Loucy (cell line): ENCODE data around the gene SDK1.

ENCODE experiments used
- H2AFZ ChIP-seq: fragments of 200-600 bp; sonication (generic); 2 replicates; pipeline ENCODE4 v1.6.0; 2016; ENCODE audit warnings: antibody characterized with exemption, mild to moderate bottlenecking, low read length, moderate library complexity
- H3F3A ChIP-seq: fragments of 200-600 bp; 2 replicates; pipeline ENCODE4 v1.6.0; 2016; ENCODE audit warnings: antibody characterized with exemption, low read depth, mild to moderate bottlenecking
- H3K27me3 ChIP-seq: fragments of 200-600 bp; sonication (generic); 2 replicates; pipeline ENCODE4 v1.6.1; 2014; ENCODE audit warnings: low read length, mild to moderate bottlenecking; ENCODE audit not compliant: insufficient read depth, poor library complexity, severe bottlenecking
- H3K36me3 ChIP-seq: fragments of 200-600 bp; sonication (generic); 2 replicates; pipeline ENCODE4 v1.6.1; 2016; ENCODE audit warnings: low read length; ENCODE audit not compliant: insufficient read depth
- H3K4me1 ChIP-seq: fragments of 200-600 bp; sonication (generic); 2 replicates; pipeline ENCODE4 v1.5.1; 2014; ENCODE audit warnings: low read length, mild to moderate bottlenecking; ENCODE audit not compliant: insufficient read depth, poor library complexity, severe bottlenecking
- H3K4me2 ChIP-seq: fragments of 200-600 bp; sonication (generic); 2 replicates; pipeline ENCODE4 v1.6.0; 2014; ENCODE audit warnings: antibody characterized with exemption, low read length, low read depth, mild to moderate bottlenecking; ENCODE audit not compliant: poor library complexity, severe bottlenecking
- H3K4me3 ChIP-seq: fragments of 200-600 bp; sonication (generic); 2 replicates; pipeline ENCODE4 v1.5.1; 2014; ENCODE audit warnings: low read length, mild to moderate bottlenecking, mixed read lengths; ENCODE audit not compliant: poor library complexity, severe bottlenecking
- H3K79me2 ChIP-seq: fragments of 200-600 bp; sonication (generic); 2 replicates; pipeline ENCODE4 v1.6.1; 2014; ENCODE audit warnings: low read length; ENCODE audit not compliant: insufficient read depth
- H3K9ac ChIP-seq: fragments of 200-600 bp; sonication (generic); 2 replicates; pipeline ENCODE4 v1.6.0; 2014; ENCODE audit warnings: mild to moderate bottlenecking, low read depth, low read length, moderate library complexity; ENCODE audit not compliant: poor library complexity, severe bottlenecking
- H3K9me2 ChIP-seq: fragments of 200-600 bp; sonication (generic); replicated peaks from 2 replicates; pipeline ENCODE4 v1.6.1; 2016; ENCODE audit warnings: low read depth, low read length, mixed read lengths
- H3K9me3 ChIP-seq: fragments of 200-600 bp; sonication (generic); 2 replicates; pipeline ENCODE4 v1.6.1; 2014; ENCODE audit warnings: mild to moderate bottlenecking, antibody characterized with exemption, low read length, low read depth; ENCODE audit not compliant: insufficient read depth
- H4K20me1 ChIP-seq: fragments of 200-600 bp; sonication (generic); 2 replicates; pipeline ENCODE4 v1.6.0; 2014; ENCODE audit warnings: antibody characterized with exemption, low read length, mild to moderate bottlenecking; ENCODE audit not compliant: insufficient read depth, poor library complexity, severe bottlenecking
- CTCF ChIP-seq: fragments of 200-600 bp; sonication (generic); conservative IDR thresholded peaks from 2 replicates; pipeline ENCODE4 v1.5.1; 2014; ENCODE audit warnings: mild to moderate bottlenecking, antibody characterized with exemption, low read length
- EZH2phosphoT487 ChIP-seq: fragments of 200-600 bp; IDR thresholded peaks from 2 replicates; pipeline ENCODE4 v1.6.1; 2018; ENCODE audit warnings: antibody characterized with exemption, mild to moderate bottlenecking, moderate library complexity, borderline replicate concordance

Gene SDK1

GRCh38 chr7:3549601-3550000, 248.5 kb downstream of the SDK1 start:
- Histone ChIP-seq H3K9ac (no peak overlapping the region), H3F3A (no peaks in the 10 kb centered on the region), H3K4me2 (no peak overlapping the region), H3K36me3 (no peaks in the 10 kb centered on the region), H3K4me3 (no peak overlapping the region), H2AFZ (no peak overlapping the region), H3K9me3 (no peaks in the 10 kb centered on the region), H3K79me2 (no peaks in the 10 kb centered on the region), H3K4me1 (no peaks in the 10 kb centered on the region), H4K20me1 (no peaks in the 10 kb centered on the region), H3K9me2 (no peaks in the 10 kb centered on the region), H3K27me3 (no peaks in the 10 kb centered on the region)
- TF ChIP-seq CTCF: no peak
- no peak for TF ChIP-seq EZH2phosphoT487

- no peak overlapping the region for H3K4me3 ChIP-seq
- TF ChIP-seq CTCF (no peak), EZH2phosphoT487 (no peak)
- no peak overlapping the region for H3K9ac ChIP-seq
- no peaks in the 10 kb centered on the region for H3F3A ChIP-seq
- H3K4me2 ChIP-seq: no peak overlapping the region
- H3K27me3 ChIP-seq: no peaks in the 10 kb centered on the region
- no peaks in the 10 kb centered on the region for H3K9me3 ChIP-seq
- H3K9me2 ChIP-seq: no peaks in the 10 kb centered on the region
- H3K4me1 ChIP-seq: no peaks in the 10 kb centered on the region
- H4K20me1 ChIP-seq: no peaks in the 10 kb centered on the region
- H3K79me2 ChIP-seq: no peaks in the 10 kb centered on the region
- H2AFZ ChIP-seq: no peak overlapping the region
- H3K36me3 ChIP-seq: no peaks in the 10 kb centered on the region
Measured at GRCh38 chr7:3551536-3551935, 250.5 kb downstream of the SDK1 start.

- Histone ChIP-seq H3K27me3 (no peaks in the 10 kb centered on the region), H3F3A (no peaks in the 10 kb centered on the region)
Measured at GRCh38 chr7:3552499-3552898, 251.4 kb downstream of the SDK1 start.

More at GRCh38 chr7:3552499-3552898, 251.4 kb downstream of the SDK1 start:
- Histone ChIP-seq H2AFZ (no peak overlapping the region), H3K9me2 (0 out of 2 replicates have a peak, but pooled peaks cover 4% of the 10 kb centered on the region), H4K20me1 (no peaks in the 10 kb centered on the region), H3K79me2 (no peaks in the 10 kb centered on the region), H3K9ac (no peak overlapping the region), H3K36me3 (no peaks in the 10 kb centered on the region), H3K9me3 (no peaks in the 10 kb centered on the region), H3K4me3 (no peak overlapping the region), H3K4me1 (no peaks in the 10 kb centered on the region), H3K4me2 (no peak overlapping the region)
- TF ChIP-seq CTCF (no peak), EZH2phosphoT487 (no peak)
